Liver (tissue), 9 donors: ENCODE data around the gene GPR65. TPM values are rescaled to one million over a fixed set of nuclear protein-coding genes. Genes with fewer than 3 reads are reported as not detected.

ENCODE experiments used
- DNase-seq: peaks from one replicate; pipeline ENCODE4 v3.0.0-alpha.2; 2017; ENCODE audit warnings: low spot score
- H3K27ac ChIP-seq, 2 donors: one replicate each; pipeline ENCODE4 v1.7.0; 2013; ENCODE audit warnings: inconsistent platforms in 2 of 2, low read length in 2 of 2, control low read depth in 1 of 2, low read depth in 1 of 2, mild to moderate bottlenecking in 1 of 2
- H3K27me3 ChIP-seq, 4 donors: one replicate each; pipeline versions ENCODE4 v1.6.1 to v1.7.0; 2013; ENCODE audit warnings: low read length in 3 of 4, inconsistent platforms in 1 of 4, mild to moderate bottlenecking in 1 of 4, moderate library complexity in 1 of 4; ENCODE audit not compliant: control insufficient read depth in 4 of 4, insufficient read depth in 4 of 4
- H3K36me3 ChIP-seq, 4 donors: one replicate each; pipeline versions ENCODE4 v1.6.1 to v1.7.0; 2013; ENCODE audit warnings: low read length in 3 of 4, mild to moderate bottlenecking in 3 of 4, low read depth in 1 of 4, moderate library complexity in 1 of 4; ENCODE audit not compliant: control insufficient read depth in 4 of 4, insufficient read depth in 3 of 4
- H3K4me1 ChIP-seq, 4 donors: one replicate each; pipeline versions ENCODE4 v1.6.1 to v1.7.0; 2013; ENCODE audit warnings: low read length in 3 of 4, mild to moderate bottlenecking in 3 of 4, moderate library complexity in 1 of 4; ENCODE audit not compliant: control insufficient read depth in 4 of 4, insufficient read depth in 4 of 4
- H3K4me3 ChIP-seq, 3 donors: one replicate each; pipeline versions ENCODE4 v1.6.1 to v1.7.0; 2013; ENCODE audit warnings: low read length in 3 of 3, control low read depth in 1 of 3, low read depth in 1 of 3, mild to moderate bottlenecking in 1 of 3
- H3K9ac ChIP-seq, 2 donors: one replicate each; pipeline ENCODE4 v1.7.0; 2013; ENCODE audit warnings: low read length in 2 of 2, mild to moderate bottlenecking in 2 of 2, moderate library complexity in 2 of 2, control low read depth in 1 of 2, low read depth in 1 of 2
- H3K9me3 ChIP-seq, 4 donors: one replicate each; pipeline versions ENCODE4 v1.6.1 to v1.7.0; 2013; ENCODE audit warnings: low read length in 3 of 4; ENCODE audit not compliant: control insufficient read depth in 4 of 4
- ATF3 ChIP-seq: IDR thresholded peaks from 2 replicates; pipeline ENCODE4 v1.6.1; 2016; ENCODE audit warnings: antibody characterized with exemption
- CTCF ChIP-seq: fragments of 150-350 bp; IDR thresholded peaks from 2 replicates; pipeline ENCODE4 v1.5.1; 2017; ENCODE audit warnings: improper control_type of control experiment, low read depth, low read length; ENCODE audit not compliant: missing input control
- FOXA2 ChIP-seq: IDR thresholded peaks from 2 replicates; pipeline ENCODE4 v1.6.1; 2016; ENCODE audit warnings: antibody characterized with exemption
- GABPA ChIP-seq, 2 donors: IDR thresholded peaks in 1 of 2; conservative IDR thresholded peaks in 1 of 2; 2 replicates each; pipeline ENCODE4 v1.6.1; 2016; ENCODE audit warnings: antibody characterized with exemption in 2 of 2, mild to moderate bottlenecking in 1 of 2, moderate library complexity in 1 of 2
- HNF4A ChIP-seq, 2 donors: conservative IDR thresholded peaks; 2 replicates each; pipeline ENCODE4 v1.6.1; 2016; ENCODE audit warnings: antibody characterized with exemption in 2 of 2, mild to moderate bottlenecking in 2 of 2
- JUND ChIP-seq, 2 donors: IDR thresholded peaks; 2 replicates each; pipeline ENCODE4 v1.6.1; 2016; ENCODE audit warnings: antibody characterized with exemption in 2 of 2
- MAX ChIP-seq: IDR thresholded peaks from 2 replicates; pipeline ENCODE4 v1.6.1; 2016; ENCODE audit warnings: antibody characterized with exemption
- NR2F2 ChIP-seq: IDR thresholded peaks from 2 replicates; pipeline ENCODE4 v1.6.1; 2016; ENCODE audit warnings: antibody characterized with exemption
- RAD21 ChIP-seq, 2 donors: IDR thresholded peaks; 2 replicates each; pipeline ENCODE4 v1.6.1; 2016; ENCODE audit warnings: antibody characterized with exemption in 2 of 2, mild to moderate bottlenecking in 2 of 2
- RXRA ChIP-seq, 2 donors: IDR thresholded peaks; 2 replicates each; pipeline ENCODE4 v1.6.1; 2017 to 2018; ENCODE audit warnings: antibody characterized with exemption in 2 of 2, mild to moderate bottlenecking in 1 of 2
- SP1 ChIP-seq: IDR thresholded peaks from 2 replicates; pipeline ENCODE4 v1.6.1; 2018; ENCODE audit warnings: antibody characterized with exemption, mild to moderate bottlenecking
- TAF1 ChIP-seq: conservative IDR thresholded peaks from 2 replicates; pipeline ENCODE4 v1.6.1; 2016; ENCODE audit warnings: antibody characterized with exemption, mild to moderate bottlenecking
- YY1 ChIP-seq: IDR thresholded peaks from 2 replicates; pipeline ENCODE4 v1.6.1; 2016; ENCODE audit warnings: antibody characterized with exemption, mild to moderate bottlenecking
- WGBS: extraction: QIAGEN DNeasy Blood & Tissue Kit; methylation state at CpG from one replicate; pipeline ENCODE4 v1.1.7; 2013; 5-methylcytosine and 5-hydroxymethylcytosine counted together
- polyA plus RNA-seq, 2 donors: library from polyadenylated mRNA; stranded (reverse) in 1 of 2; unstranded in 1 of 2; fragments of 200-250 nt in 1 of 2; fragments of >200 nt in 1 of 2; fragmentation: Nextera tagmentation in 1 of 2; extraction: Ambion mirVana in 1 of 2; gene quantifications; one replicate each; pipeline versions ENCODE4 v1.2.1 to v1.2.3, GENCODE V29; 2013 to 2015
- total RNA-seq, 2 donors: library from RNA; depleted of rRNA; stranded (reverse); fragments of >200 nt; gene quantifications; one replicate each; pipeline ENCODE4 v1.2.3, GENCODE V29; 2014
- TF ChIP-seq, protein P1 (sequence below): IDR thresholded peaks from 2 replicates; pipeline ENCODE4 v1.6.1; 2016; ENCODE audit warnings: antibody characterized with exemption
- donor health status: healthy.
- donor health status: healthy.
- donor health status: healthy.
- donor health status: healthy.
- donor health status: healthy.

Gene GPR65
- total and polyA plus RNA-seq, 4 donors: 0.72 to 4.5 (median 1.7) TPM

GRCh38 chr14:88013750-88014349 is 8.9 kb downstream of the GPR65 start:
- H3K9ac ChIP-seq: no peak overlapping the region
- H3K9me3 ChIP-seq: no peaks in the 10 kb centered on the region
- no peaks in the 10 kb centered on the region for H3K27me3 ChIP-seq
- no peaks in the 10 kb centered on the region for H3K36me3 ChIP-seq
- WGBS: 3% methylated on average over 7 of the region's 7 CpGs
- peaks cover 0 to 11% (median 0%) of the 10 kb centered on the region in 4 donors for H3K4me1 ChIP-seq
- peak; percentile 74 for DNase-seq
- no peak overlapping the region for H3K27ac ChIP-seq
- H3K4me3 ChIP-seq: no peak overlapping the region
- TF ChIP-seq SP1 (no peak), RXRA (IDR thresholded peaks at IDR 0.05) (peak in 1 of 2 donors; percentile 11), RAD21 (IDR thresholded peaks at IDR 0.05) (peak; percentile 97 to 98), TAF1 (no peak), NR2F2 (no peak), CTCF (peak; percentile 98), HNF4A (conservative IDR thresholded peaks at IDR 0.05) (no peak), YY1 (no peak), ATF3 (no peak), JUND (IDR thresholded peaks at IDR 0.05) (no peak)

DNA sequence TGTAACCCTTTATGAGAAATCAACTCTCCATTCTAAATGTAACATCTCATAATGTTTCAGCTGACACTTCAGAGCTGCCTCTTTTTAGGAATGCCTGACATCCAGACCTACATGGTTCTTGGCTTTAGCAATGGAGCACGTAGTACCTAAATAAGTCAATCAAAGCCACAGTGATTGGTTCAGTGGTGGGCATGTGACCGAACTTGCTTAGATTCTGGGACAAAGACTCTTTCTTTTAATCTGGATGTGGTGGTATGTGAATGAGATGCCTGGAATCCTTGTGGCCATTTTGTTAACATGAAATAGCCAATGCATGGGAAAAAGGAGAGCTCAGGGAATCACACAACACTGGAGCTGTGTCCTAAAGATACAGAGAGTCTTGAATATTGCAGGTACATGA is 11.8 kb downstream of the GPR65 start:
- TF ChIP-seq GABPA (IDR thresholded peaks at IDR 0.05 in 1 of 2, conservative IDR thresholded peaks at IDR 0.05 in 1 of 2) (no peak), MAX (no peak), CTCF (no peak), JUND (IDR thresholded peaks at IDR 0.05) (no peak), SP1 (no peak), FOXA2 (no peak), NR2F2 (no peak), TAF1 (no peak)
- TF ChIP-seq, protein P1, sequence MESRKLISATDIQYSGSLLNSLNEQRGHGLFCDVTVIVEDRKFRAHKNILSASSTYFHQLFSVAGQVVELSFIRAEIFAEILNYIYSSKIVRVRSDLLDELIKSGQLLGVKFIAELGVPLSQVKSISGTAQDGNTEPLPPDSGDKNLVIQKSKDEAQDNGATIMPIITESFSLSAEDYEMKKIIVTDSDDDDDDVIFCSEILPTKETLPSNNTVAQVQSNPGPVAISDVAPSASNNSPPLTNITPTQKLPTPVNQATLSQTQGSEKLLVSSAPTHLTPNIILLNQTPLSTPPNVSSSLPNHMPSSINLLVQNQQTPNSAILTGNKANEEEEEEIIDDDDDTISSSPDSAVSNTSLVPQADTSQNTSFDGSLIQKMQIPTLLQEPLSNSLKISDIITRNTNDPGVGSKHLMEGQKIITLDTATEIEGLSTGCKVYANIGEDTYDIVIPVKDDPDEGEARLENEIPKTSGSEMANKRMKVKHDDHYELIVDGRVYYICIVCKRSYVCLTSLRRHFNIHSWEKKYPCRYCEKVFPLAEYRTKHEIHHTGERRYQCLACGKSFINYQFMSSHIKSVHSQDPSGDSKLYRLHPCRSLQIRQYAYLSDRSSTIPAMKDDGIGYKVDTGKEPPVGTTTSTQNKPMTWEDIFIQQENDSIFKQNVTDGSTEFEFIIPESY: no peak
- peaks cover 0 to 11% (median 0%) of the 10 kb centered on the region in 4 donors for H3K4me1 ChIP-seq
- H3K27me3 ChIP-seq: no peaks in the 10 kb centered on the region
- no peaks in the 10 kb centered on the region for H3K9me3 ChIP-seq
- no peaks in the 10 kb centered on the region for H3K36me3 ChIP-seq
- H3K4me3 ChIP-seq: no peak overlapping the region
- no peak for DNase-seq
- no peak overlapping the region for H3K27ac ChIP-seq
- no peak overlapping the region for H3K9ac ChIP-seq
- 96% methylated on average over 2 of the region's 2 CpGs for WGBS
